GM19395 (cell line): ENCODE data around the gene EPB41L5.
A peak's percentile ranks its signal among the peaks of the same experiment; 100 is the strongest.
"Not testable (repeated sequence)": the region's sequence is repeated elsewhere in the genome, so short reads cannot be mapped to it uniquely, and the experiment has no call there.

Experiments used
- ATAC-seq: cut with Tn5 transposase; IDR thresholded peaks from one replicate; pipeline ENCODE4 v1.9.1; 2021; ENCODE audit warnings: mild to moderate bottlenecking, moderate library complexity; ENCODE audit not compliant: unreplicated experiment

Gene EPB41L5

GRCh38 chr2:120192280-120192679 lies 179.4 kb downstream of the EPB41L5 start:
- no peak for ATAC-seq

GRCh38 chr2:120195553-120195952 lies 182.7 kb downstream of the EPB41L5 start:
- ATAC-seq = no peak

DNA sequence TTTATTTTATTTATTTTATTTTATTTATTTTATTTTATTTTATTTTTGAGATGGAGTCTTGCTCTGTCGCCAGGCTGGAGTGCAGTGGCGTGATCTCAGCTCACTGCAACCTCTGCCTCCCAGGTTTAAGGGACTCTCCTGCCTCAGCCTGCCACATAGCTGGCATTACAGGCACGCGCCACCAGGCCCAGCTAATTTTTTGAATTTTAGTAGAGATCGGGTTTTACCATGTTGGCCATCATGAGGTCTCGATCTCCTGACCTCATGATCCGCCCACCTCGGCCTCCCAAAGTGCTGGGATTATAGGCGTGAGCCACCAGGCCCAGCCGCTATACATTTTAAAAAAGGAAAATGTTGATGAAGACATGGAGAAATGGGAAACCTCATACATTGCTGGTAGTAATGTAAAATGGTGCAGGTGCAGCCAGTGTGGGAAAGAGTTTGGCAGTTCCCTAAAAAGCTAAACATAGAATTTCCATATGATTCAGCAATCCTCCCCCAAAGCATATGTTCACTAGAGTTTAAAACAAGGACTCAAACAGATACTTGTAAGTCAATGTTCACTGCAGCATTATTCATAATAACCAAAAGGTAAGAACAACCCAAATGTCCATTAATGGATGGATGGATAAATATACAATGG lies 187.1 kb downstream of the EPB41L5 start:
- not testable (repeated sequence) for ATAC-seq

- ATAC-seq = no peak
Observed at GRCh38 chr2:120203251-120204021, 190.6 kb downstream of the EPB41L5 start.

DNA sequence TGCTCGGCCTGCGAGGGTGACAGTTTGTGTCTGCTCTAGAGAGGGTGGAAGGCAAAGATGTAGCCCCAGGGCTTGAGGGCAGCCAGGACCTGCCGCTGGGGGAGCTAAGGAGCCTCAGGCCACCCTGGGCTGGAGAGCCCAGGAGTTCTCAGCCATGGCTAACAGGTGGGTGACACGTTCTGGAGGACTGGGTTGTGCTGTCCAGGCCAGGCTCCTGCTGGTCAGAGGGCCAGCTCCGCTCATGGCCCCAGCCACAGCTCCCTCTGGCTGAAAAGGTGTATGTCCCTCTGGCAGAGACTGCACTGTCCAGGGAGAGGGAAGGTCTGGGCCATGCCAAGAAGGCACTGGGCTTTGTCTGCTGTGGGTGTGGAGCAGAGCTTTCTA lies 191.1 kb downstream of the EPB41L5 start:
- no peak for ATAC-seq

DNA sequence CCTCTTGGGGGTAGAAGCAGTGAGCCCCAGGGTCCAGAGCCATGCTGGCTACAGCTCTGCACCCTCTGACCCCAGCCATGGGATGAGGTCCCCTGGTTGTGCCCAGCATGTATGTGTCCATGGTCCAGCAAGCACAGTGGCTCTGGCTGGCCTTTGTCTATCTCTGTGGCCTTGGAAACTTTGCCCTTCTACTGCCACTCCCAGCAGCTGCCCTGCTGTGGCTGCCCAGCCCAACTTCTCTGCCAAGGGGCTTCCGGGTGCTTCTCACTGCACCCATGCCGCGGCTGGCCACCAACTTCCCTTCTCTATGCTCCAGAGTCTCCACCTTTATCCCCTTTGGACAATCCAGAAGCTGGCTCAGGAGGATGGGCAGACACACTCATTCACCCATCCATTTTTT lies 191.5 kb downstream of the EPB41L5 start:
- ATAC-seq = no peak

DNA sequence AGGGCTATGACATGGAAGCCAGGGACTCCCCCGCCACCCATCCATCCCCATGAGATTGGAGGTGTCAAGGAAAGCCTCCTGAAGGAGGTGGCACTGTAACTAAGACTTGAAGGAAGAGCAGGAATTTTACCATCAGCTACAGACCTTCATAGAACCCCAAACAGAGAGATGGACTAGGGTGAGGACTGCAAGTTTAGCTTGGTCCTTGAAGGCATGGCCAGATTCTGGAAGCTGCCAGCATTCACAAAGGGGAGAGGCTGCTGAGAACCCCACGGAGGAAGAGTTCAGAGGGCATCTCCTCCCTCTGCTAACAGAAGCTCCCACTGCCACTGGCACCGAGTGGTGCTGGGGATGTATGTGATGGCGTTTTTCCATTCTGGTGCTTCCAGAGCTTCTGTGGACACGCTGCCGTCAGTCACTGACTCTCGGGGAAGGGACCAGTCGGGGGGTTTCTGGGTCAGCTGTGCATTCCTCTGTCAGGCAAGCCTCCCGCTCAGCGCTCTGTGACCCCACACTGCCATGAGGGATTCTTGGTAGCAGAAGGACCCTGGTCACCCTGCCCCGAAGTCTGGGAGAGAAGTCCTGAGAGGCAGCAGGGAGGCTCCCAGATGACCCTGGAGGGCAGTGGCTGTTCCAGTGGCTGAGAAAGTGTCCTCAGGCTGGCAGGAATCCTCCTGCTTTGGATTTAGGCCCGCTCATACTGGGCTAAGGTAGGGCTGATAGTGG lies 192.2 kb downstream of the EPB41L5 start:
- ATAC-seq = no peak

GRCh38 chr2:120206022-120206581 lies 193.2 kb downstream of the EPB41L5 start:
- no peak for ATAC-seq

DNA sequence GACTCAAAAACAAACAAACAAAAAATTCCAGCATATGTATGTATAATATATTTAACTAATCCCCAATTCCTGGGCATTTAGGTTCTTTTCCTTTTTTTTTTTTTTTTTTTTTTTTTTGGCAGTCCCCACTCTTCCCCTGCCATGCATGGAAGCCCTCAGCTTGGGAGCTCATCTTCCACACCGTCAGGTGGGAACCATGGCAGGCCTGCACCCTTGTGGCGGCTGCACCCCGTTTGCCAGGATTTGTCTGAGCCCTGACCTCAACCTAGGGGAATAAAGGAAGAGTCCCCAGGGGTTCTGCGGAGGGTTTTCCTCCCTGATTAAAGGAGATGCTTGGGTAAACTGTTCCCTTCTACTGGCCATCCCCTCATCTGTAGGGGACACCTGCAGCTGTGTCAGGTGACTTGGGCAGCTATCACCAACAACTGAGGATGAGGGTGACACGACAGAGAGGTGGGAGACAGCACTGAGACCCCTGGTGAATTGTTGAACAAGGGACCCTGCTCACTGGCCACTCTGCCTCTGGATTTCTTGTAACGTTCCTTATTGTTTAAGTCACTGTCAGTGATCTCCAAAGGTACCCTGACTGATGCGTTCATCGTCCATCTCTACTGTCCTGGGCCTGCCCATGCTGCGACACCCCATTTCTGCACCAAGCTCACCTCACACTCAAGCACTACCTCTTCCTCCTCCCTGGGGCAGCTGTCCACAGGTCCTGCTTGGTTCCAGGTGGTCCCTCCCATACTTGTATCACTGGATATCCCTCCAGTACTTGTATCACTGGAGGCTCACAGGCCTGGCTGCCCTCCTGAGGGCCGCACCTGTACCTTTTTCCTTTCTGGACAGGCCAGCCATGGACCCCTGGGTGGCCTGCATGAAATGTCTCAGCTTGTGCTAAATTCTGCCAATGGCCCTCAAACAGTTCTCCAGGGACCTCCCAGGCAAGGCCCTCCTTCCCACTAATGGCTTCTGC lies 195.8 kb downstream of the EPB41L5 start:
- no peak for ATAC-seq

DNA sequence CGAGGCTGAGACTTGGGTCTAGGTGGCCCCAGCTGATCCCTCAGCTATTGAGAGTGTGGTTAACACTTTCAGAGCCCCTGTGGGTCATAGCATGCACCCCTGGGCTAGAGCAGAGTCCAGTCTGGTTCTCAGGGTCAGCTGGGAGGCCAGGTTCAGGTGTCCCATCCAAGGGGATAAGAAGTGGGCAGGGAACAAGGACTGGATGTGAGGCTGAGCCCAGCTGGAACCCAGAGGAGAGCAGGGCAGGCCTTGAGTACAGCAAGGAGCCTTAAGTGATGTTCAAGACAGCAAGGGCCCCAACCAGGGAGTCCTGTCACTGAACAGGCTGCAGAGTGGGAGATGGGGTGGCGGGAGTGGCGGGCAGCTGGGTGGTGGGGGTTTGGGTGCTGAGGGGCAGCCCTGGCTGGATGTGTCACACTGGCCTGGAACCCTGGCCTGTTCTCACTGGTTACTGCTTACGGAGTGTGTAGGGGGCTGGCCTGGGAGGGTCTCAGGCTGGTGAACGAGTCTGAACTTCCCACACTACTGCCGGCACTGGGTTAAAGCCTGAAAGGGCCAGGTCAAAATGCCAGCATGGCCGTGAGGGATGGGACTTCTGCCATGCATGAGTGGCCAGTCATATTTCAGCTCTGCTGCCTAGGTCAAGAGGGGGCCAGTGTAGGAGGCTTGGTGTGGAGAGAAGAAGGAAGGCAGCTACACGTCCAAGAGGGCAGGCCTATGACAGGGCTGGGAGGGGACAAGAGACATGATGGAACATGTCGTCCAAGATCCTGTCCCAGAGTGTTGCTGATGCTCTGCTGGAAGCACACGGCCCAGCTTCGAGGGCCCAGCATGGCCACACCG lies 196.8 kb downstream of the EPB41L5 start:
- ATAC-seq = no peak

- no peak for ATAC-seq
Observed at GRCh38 chr2:120210270-120210693, 197.4 kb downstream of the EPB41L5 start.

DNA sequence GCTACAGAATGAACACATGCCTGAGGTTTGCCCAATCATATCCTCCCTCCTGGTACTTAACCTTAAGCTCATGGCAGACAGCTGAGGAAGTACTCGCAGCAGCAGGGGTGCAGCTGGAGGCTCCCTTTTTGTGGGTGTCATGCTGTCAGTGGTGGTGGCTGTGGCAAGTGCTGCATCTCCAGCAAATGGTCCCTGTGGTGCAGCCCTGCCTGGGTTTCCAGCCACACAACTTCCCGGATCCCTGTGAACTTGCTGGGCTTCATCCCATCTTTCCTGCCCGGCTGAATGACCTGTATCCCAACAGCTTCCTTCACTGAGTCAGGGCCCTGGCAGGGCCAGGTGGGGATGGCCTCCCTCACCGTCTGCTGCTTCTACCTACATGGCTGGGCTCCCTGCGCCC lies 205.3 kb downstream of the EPB41L5 start:
- no peak for ATAC-seq

DNA sequence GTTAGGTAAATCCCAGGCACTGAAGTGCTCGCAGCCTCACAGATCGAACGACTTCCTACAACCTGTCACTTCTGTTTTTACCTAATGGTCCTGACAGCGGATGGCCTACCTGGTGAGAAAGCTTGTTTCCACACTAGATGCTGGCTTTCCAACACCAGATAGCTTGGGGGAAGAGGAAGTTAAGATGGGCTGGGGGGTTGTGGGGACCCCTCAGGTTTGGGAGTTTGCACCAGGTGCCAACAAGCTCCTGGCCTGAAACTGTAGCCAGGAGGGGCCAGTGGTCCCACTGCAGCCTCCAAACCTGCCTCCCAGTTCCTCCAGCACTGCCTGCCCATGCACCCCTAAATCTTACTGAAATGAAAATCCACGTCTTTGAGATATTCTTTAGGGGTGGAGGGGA lies 206.4 kb downstream of the EPB41L5 start:
- ATAC-seq = no peak

- ATAC-seq = no peak
Observed at GRCh38 chr2:120219766-120220165, 206.9 kb downstream of the EPB41L5 start.

- ATAC-seq = no peak
Observed at GRCh38 chr2:120220756-120221155, 207.9 kb downstream of the EPB41L5 start.

DNA sequence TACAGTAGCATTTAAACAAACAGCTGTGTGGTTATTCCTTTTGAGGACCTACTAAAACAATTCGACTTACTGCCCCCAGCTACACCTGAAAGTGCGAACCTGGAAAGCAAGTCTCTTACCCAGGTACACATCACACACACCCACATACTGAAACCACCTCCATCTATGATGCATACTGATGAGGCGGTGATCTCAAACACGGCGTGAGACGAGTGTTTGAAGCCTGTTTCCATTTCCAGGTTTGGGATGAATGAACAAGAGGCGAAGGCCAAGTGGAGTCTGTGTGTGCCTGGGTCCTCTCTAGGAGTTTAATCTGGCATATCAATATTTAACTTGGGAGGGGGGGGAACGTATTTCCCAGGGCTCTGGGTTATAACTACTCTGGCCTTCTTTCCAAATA lies 208.7 kb downstream of the EPB41L5 start:
- no peak for ATAC-seq

- no peak for ATAC-seq
Observed at GRCh38 chr2:120222186-120223033, 209.5 kb downstream of the EPB41L5 start.

DNA sequence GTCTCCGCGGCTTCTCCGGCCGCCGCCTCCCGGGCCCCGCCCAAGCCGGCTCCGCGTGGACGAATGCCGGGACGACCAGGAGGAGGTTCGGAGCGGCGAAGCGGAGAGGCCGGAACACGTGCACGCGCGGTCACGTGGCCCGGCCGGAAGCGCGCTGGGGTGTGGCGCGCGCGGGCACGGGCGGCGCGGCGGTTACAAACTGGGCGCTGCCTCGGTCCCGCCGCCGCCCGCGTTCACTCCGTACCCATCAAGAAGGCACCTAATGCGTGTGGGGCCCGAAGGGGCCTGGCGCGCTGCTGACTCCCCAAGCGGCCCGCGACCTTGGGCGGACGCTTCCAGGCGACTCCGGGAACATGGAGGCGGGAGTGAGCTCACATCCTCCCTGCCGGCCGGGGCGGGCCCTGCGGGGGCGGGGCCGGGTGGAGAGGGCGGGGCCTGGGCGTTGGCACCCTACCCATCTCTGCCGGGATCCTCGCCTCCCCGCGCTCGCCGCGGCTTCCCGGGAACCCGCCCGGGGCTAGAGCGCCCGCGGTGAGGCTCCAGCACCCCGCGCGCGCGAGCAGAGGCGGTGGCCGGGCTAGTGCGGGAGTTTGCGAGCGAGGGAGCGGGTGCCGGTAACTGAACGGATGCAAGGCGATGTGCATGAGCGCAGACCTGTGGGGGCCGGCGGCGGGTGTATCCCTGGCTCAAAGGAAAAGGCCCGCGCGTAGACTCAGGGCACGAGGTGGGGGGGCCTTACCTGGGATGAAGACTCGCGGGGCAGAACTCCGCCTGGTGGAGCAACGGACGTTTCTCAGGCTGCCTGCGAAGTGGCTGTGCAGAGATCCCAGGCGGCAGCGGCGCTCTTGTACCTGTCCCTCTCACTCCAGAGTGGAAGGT lies 210.4 kb downstream of the EPB41L5 start, which contains the start of gene TMEM185B:
Gene TMEM185B (minus strand): TSS at position 367 of the 879 bp plus-strand sequence. CDS start 424 bp downstream, outside the sequence.
- peak; percentile 89 for ATAC-seq
